HG03108 (cell line): ENCODE results near the gene RBCK1.
A peak's percentile ranks its signal among the peaks of the same experiment; 100 is the strongest.
"Not testable (repeated sequence)": the region's sequence is repeated elsewhere in the genome, so short reads cannot be mapped to it uniquely, and the experiment has no call there.

ENCODE experiments used
- ATAC-seq: cut with Tn5 transposase; IDR thresholded peaks from one replicate; pipeline ENCODE4 v1.9.1; 2021; ENCODE audit warnings: moderate library complexity; ENCODE audit not compliant: unreplicated experiment

RBCK1 gene

GRCh38 chr20:375265-375889, 32.7 kb upstream of the RBCK1 start:
- no peak for ATAC-seq

GRCh38 chr20:376089-376488, 32.0 kb upstream of the RBCK1 start:
- no peak for ATAC-seq

- no peak for ATAC-seq
Measured at GRCh38 chr20:376750-377149, 31.3 kb upstream of the RBCK1 start.

- ATAC-seq: not testable (repeated sequence)
Measured at GRCh38 chr20:377578-377977, 30.5 kb upstream of the RBCK1 start.

- no peak for ATAC-seq
Measured at GRCh38 chr20:378961-379336, 29.1 kb upstream of the RBCK1 start.

- ATAC-seq: peak; percentile 56
Measured at GRCh38 chr20:380763-381580, 27.1 kb upstream of the RBCK1 start.

GRCh38 chr20:381581-382290, 26.4 kb upstream of the RBCK1 start:
- peak; percentile 44 for ATAC-seq

GRCh38 chr20:382291-383115, 25.6 kb upstream of the RBCK1 start:
- ATAC-seq: peak; percentile 8

GRCh38 chr20:383889-384288, 24.2 kb upstream of the RBCK1 start:
- ATAC-seq: no peak

GRCh38 chr20:384723-385122, 23.4 kb upstream of the RBCK1 start:
- ATAC-seq: no peak

GRCh38 chr20:385448-385847, 22.7 kb upstream of the RBCK1 start:
- no peak for ATAC-seq

GRCh38 chr20:386634-387033, 21.5 kb upstream of the RBCK1 start:
- ATAC-seq: not testable (repeated sequence)

- no peak for ATAC-seq
Measured at GRCh38 chr20:387520-387919, 20.6 kb upstream of the RBCK1 start.

GRCh38 chr20:388034-388994, 19.8 kb upstream of the RBCK1 start:
- ATAC-seq: no peak

GRCh38 chr20:389220-389619, 18.9 kb upstream of the RBCK1 start:
- ATAC-seq: no peak

GRCh38 chr20:391041-391711, 16.9 kb upstream of the RBCK1 start:
- ATAC-seq: no peak

- not testable (repeated sequence) for ATAC-seq
Measured at GRCh38 chr20:393296-393695, 14.8 kb upstream of the RBCK1 start.

GRCh38 chr20:396252-396618, 11.9 kb upstream of the RBCK1 start:
- no peak for ATAC-seq

GRCh38 chr20:396619-397431, 11.3 kb upstream of the RBCK1 start:
- no peak for ATAC-seq
